GM18951 (cell line): ENCODE results near the gene UBXN2A.

Source experiments
- POLR2A ChIP-seq: IDR thresholded peaks from 4 replicates; pipeline ENCODE4 v1.6.1; 2011; ENCODE audit warnings: mild to moderate bottlenecking; ENCODE audit not compliant: insufficient read length, insufficient read depth; ENCODE audit errors: extremely low read depth
- in situ Hi-C: fragments of 300-500 bp; cut with MboI; formaldehyde crosslinking; loops from one replicate; pipeline ENCODE4 v1.12.0; 2022; ENCODE audit warnings: low sequenced_read_pairs, mixed read lengths, inconsistent platforms; ENCODE audit not compliant: unreplicated experiment

Gene UBXN2A

GRCh38 chr2:23954325-23955014 lies 14.2 kb downstream of the UBXN2A start:
- no peak for TF ChIP-seq POLR2A
- in situ Hi-C loops, result no loop called here

GRCh38 chr2:23967846-23968245 lies 27.6 kb downstream of the UBXN2A start:
- in situ Hi-C loops, result no loop called here
- no peak for TF ChIP-seq POLR2A

- no peak for TF ChIP-seq POLR2A
- in situ Hi-C loops, result no loop called here
Measured at GRCh38 chr2:23976883-23977282, 36.6 kb downstream of the UBXN2A start.

GRCh38 chr2:23988371-23988770 lies 48.1 kb downstream of the UBXN2A start:
- in situ Hi-C loops, result no loop called here
- TF ChIP-seq POLR2A, result no peak

GRCh38 chr2:23992931-23993330 lies 52.7 kb downstream of the UBXN2A start:
- in situ Hi-C loops, result no loop called here

GRCh38 chr2:23993736-23994269 lies 53.5 kb downstream of the UBXN2A start:
- TF ChIP-seq POLR2A, result no peak
- in situ Hi-C loops, result no loop called here

More at GRCh38 chr2:23992931-23993330, 52.7 kb downstream of the UBXN2A start:
- TF ChIP-seq POLR2A, result no peak

- no peak for TF ChIP-seq POLR2A
- in situ Hi-C loops, result no loop called here
Measured at GRCh38 chr2:23994567-23994966, 54.3 kb downstream of the UBXN2A start.

- in situ Hi-C loops, result no loop called here
- TF ChIP-seq POLR2A, result no peak
Measured at GRCh38 chr2:24007693-24008092, 67.4 kb downstream of the UBXN2A start.

GRCh38 chr2:24008672-24009366 lies 68.6 kb downstream of the UBXN2A start:
- in situ Hi-C loops, result no loop called here
- no peak for TF ChIP-seq POLR2A

- no peak for TF ChIP-seq POLR2A
- in situ Hi-C loops, result no loop called here
Measured at GRCh38 chr2:24009367-24009679, 69.1 kb downstream of the UBXN2A start.

GRCh38 chr2:24009680-24010476 lies 69.6 kb downstream of the UBXN2A start, which contains the start of gene MFSD2B:
Gene MFSD2B, plus strand, starts transcription at chr2:24010085. Its CDS starts 12 bp downstream, at chr2:24010097.
- TF ChIP-seq POLR2A, result no peak
- in situ Hi-C loops, result no loop called here

- no peak for TF ChIP-seq POLR2A
- in situ Hi-C loops, result no loop called here
Measured at GRCh38 chr2:24010477-24011249, 70.4 kb downstream of the UBXN2A start.
